GM12878 (cell line): ENCODE measurements around the gene SLC13A4. TPM values are rescaled to one million over a fixed set of nuclear protein-coding genes. Genes with fewer than 3 reads are reported as not detected.

Experiments used
- ATAC-seq: fragments of 200-7000 bp; cut with Tn5 transposase; 3 replicates; pipeline ENCODE4 v1.9.1; 2020; ENCODE audit warnings: mild to moderate bottlenecking, moderate library complexity
- BruUV-seq: library from RNA; stranded (reverse); fragments of 400-500 nt; replicated peaks from 2 replicates; lab custom pipeline; 2021; lab: Mats Ljungman, UMichigan
- CTCF ChIA-PET: fragments of 300-600 bp; sonication (Branson Sonifier 250); formaldehyde crosslinking; extraction: SDS; loops from one replicate; lab custom pipeline; 2021; ENCODE audit warnings: inconsistent platforms; lab: Yijun Ruan, JAX
- POLR2A ChIA-PET: fragments of 350-600 bp; formaldehyde crosslinking; extraction: SDS; loops from one replicate; lab custom pipeline; 2021; ENCODE audit warnings: inconsistent platforms; lab: Charles Lee
- RAD21 ChIA-PET: fragments of 300-600 bp; sonication (Branson Sonifier 250); formaldehyde crosslinking; loops from one replicate; lab custom pipeline; 2023; ENCODE audit warnings: antibody characterized with exemption; ENCODE audit not compliant: unreplicated experiment; lab: Charles Lee
- SMC1A ChIA-PET: fragments of 300-600 bp; sonication (Branson Sonifier 250); formaldehyde crosslinking; loops from one replicate; lab custom pipeline; 2023; ENCODE audit not compliant: unreplicated experiment, uncharacterized antibody; lab: Charles Lee
- DNase-seq: peaks from one replicate; pipeline ENCODE4 v3.0.0-alpha.2; 2011; ENCODE audit warnings: low read depth, low spot score
- FAIRE-seq: peaks from 3 replicates; lab custom pipeline; 2011; peaks lifted over from hg19 to GRCh38; lab: Jason Lieb, UNC
- H2AFZ ChIP-seq: 2 replicates; pipeline ENCODE4 v1.6.0; 2011; ENCODE audit warnings: low read depth, low read length, control low read depth; ENCODE audit not compliant: control insufficient read depth
- H3K27ac ChIP-seq: 2 replicates; pipeline ENCODE4 v1.5.1; 2011; ENCODE audit warnings: control low read depth; ENCODE audit not compliant: control insufficient read depth, insufficient read depth
- H3K27me3 ChIP-seq, 2 experiments: replicated peaks in 1 of 2; 2 replicates each; pipeline versions ENCODE4 v1.6.0 to v1.6.1; 2011; ENCODE audit warnings: low read length in 1 of 2; ENCODE audit not compliant: control insufficient read depth in 2 of 2, insufficient read depth in 2 of 2
- H3K36me3 ChIP-seq, 2 experiments: 2 replicates each; pipeline ENCODE4 v1.5.1; 2011; ENCODE audit warnings: low read length in 1 of 2; ENCODE audit not compliant: control insufficient read depth in 2 of 2, insufficient read depth in 2 of 2
- H3K4me1 ChIP-seq: 2 replicates; pipeline ENCODE4 v1.6.1; 2011; ENCODE audit warnings: mild to moderate bottlenecking, low read length, moderate library complexity, mixed read lengths; ENCODE audit not compliant: control insufficient read depth, insufficient read depth
- H3K4me2 ChIP-seq: 2 replicates; pipeline ENCODE4 v1.6.0; 2011; ENCODE audit warnings: control low read depth; ENCODE audit not compliant: control insufficient read depth, insufficient read depth
- H3K4me3 ChIP-seq: fragments of 200-600 bp; sonication (generic); 2 replicates; pipeline ENCODE4 v1.5.1; 2016
- H3K79me2 ChIP-seq: 2 replicates; pipeline ENCODE4 v1.6.0; 2011; ENCODE audit warnings: low read length; ENCODE audit not compliant: control insufficient read depth, insufficient read depth
- H3K9ac ChIP-seq: 2 replicates; pipeline ENCODE4 v1.8.0; 2011; ENCODE audit warnings: low read length, control low read depth, mixed read lengths; ENCODE audit not compliant: control insufficient read depth, insufficient read depth
- H3K9me3 ChIP-seq: replicated peaks from 3 replicates; pipeline ENCODE4 v1.5.1; 2011; ENCODE audit warnings: mild to moderate bottlenecking, low read length; ENCODE audit not compliant: control insufficient read depth, insufficient read depth
- H4K20me1 ChIP-seq: 2 replicates; pipeline ENCODE4 v1.6.0; 2011; ENCODE audit not compliant: control insufficient read depth, insufficient read depth
- JUNB ChIP-seq: IDR thresholded peaks from 2 replicates; pipeline ENCODE4 v1.6.1; 2016; ENCODE audit warnings: antibody characterized with exemption, mild to moderate bottlenecking
- KAT2A ChIP-seq: conservative IDR thresholded peaks from 2 replicates; pipeline ENCODE4 v1.6.1; 2011; ENCODE audit warnings: low read depth, low read length; ENCODE audit not compliant: control insufficient read depth
- NFYA ChIP-seq: IDR thresholded peaks from 2 replicates; pipeline ENCODE4 v1.6.1; 2011; ENCODE audit warnings: low read depth, mild to moderate bottlenecking, low read length, improper control_type of control experiment, borderline replicate concordance
- NFYB ChIP-seq: IDR thresholded peaks from 2 replicates; pipeline ENCODE4 v1.6.1; 2011; ENCODE audit warnings: low read depth, mild to moderate bottlenecking, low read length, improper control_type of control experiment, moderate library complexity; ENCODE audit not compliant: insufficient read depth
- PAX8 ChIP-seq: fragments of 450-650 bp; IDR thresholded peaks from 2 replicates; pipeline ENCODE4 v1.6.1; 2017; ENCODE audit warnings: mild to moderate bottlenecking, moderate library complexity
- POLR2AphosphoS5 ChIP-seq: IDR thresholded peaks from 2 replicates; pipeline ENCODE4 v1.6.1; 2011; ENCODE audit warnings: mild to moderate bottlenecking, low read length, inconsistent platforms
- RB1 ChIP-seq: fragments of 450-650 bp; formaldehyde crosslinking; IDR thresholded peaks from 2 replicates; pipeline ENCODE4 v1.6.1; 2017; ENCODE audit warnings: mild to moderate bottlenecking, borderline replicate concordance
- SMC3 ChIP-seq: IDR thresholded peaks from 2 replicates; pipeline ENCODE4 v1.6.1; 2011; ENCODE audit warnings: low read length, improper control_type of control experiment, borderline replicate concordance
- WRNIP1 ChIP-seq: IDR thresholded peaks from 2 replicates; pipeline ENCODE4 v1.6.1; 2011; ENCODE audit warnings: low read depth, low read length, improper control_type of control experiment, borderline replicate concordance
- ZSCAN29 ChIP-seq: fragments of 450-650 bp; IDR thresholded peaks from 2 replicates; pipeline ENCODE4 v1.6.1; 2017; ENCODE audit warnings: mild to moderate bottlenecking, moderate library complexity
- WGBS: methylation state at CpG from one replicate; pipeline ENCODE4 v1.1.6; 2016; ENCODE audit warnings: low lambda C conversion rate; ENCODE audit not compliant: insufficient replicate concordance, insufficient coverage; ENCODE audit errors: missing lambda C conversion rate; 5-methylcytosine and 5-hydroxymethylcytosine counted together
- in situ Hi-C: fragments of 300-500 bp; cut with MboI; formaldehyde crosslinking; loops from 9 replicates; pipeline ENCODE4 v1.14.3; 2018; ENCODE audit warnings: mixed read lengths
- intact Hi-C: fragments of 100-400 bp; cut with micrococcal nuclease; formaldehyde crosslinking; loops from one replicate; pipeline ENCODE4 v1.14.2; 2022; ENCODE audit not compliant: unreplicated experiment
- polyA plus RNA-seq, 11 experiments: library from polyadenylated mRNA; depleted of rRNA in 4 of 11; unstranded in 6 of 11; stranded (reverse) in 5 of 11; fragments of >200 nt; fragmentation: Nextera tagmentation in 4 of 11; fragmentation: Illumina TruSeq in 1 of 11; extraction: Ambion mirVana in 4 of 11; extraction: Trizol in 1 of 11; gene quantifications; 1 replicate in 1 of 11; 2 replicates in 10 of 11; pipeline versions ENCODE4 v1.2.1 to v1.2.3, GENCODE V29; 2011 to 2016; ENCODE audit warnings: inconsistent platforms in 2 of 11, missing spikeins in 2 of 11, low read depth in 1 of 11
- total RNA-seq, 4 experiments: library from RNA; depleted of rRNA in 3 of 4; stranded (reverse); fragments of >200 nt in 3 of 4; fragmentation: Illumina TruSeq in 1 of 4; extraction: Trizol in 1 of 4; gene quantifications; 2 replicates each; pipeline versions ENCODE4 v1.2.1 to v1.2.3, GENCODE V29; 2013 to 2021
- TF ChIP-seq, protein P1 (sequence below), 3 experiments: IDR thresholded peaks in 2 of 3; conservative IDR thresholded peaks in 1 of 3; 2 replicates each; pipeline ENCODE4 v1.5.1; 2011; ENCODE audit warnings: low read depth in 3 of 3, low read length in 3 of 3, mild to moderate bottlenecking in 3 of 3, control low read depth in 2 of 3, moderate library complexity in 2 of 3, inconsistent platforms in 1 of 3, mixed read lengths in 1 of 3; ENCODE audit not compliant: control insufficient read depth in 2 of 3, insufficient read depth in 1 of 3; ENCODE audit errors: extremely low read depth in 1 of 3

SLC13A4 gene
- total and polyA plus RNA-seq, 10 of the 15 experiments (the other 5 are each of a cell fraction or from before 2014, with no cell fraction given) = 0.14 to 0.23 (median 0.20) TPM; not detected in 7

DNA sequence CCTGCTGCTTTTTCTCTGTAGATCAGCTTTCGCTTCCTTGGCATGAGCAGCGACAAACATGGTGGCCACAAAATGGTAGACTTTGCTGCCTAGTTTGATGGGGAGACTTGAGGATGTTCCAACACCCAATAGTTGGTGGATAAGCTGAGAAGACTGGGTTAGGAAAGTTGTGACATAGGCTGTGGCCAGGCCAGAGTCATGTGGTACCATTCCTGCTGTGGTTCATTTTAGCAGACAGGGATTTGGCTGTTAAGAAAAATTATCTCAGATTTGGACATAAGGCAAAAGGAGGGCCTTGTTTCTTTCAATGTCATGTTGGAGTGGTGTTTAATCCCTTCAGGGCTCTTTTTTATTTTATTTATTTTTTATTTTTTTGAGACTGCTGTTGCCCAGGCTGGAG lies 47.2 kb upstream of the SLC13A4 start:
- no peak for FAIRE-seq
- Histone ChIP-seq H3K79me2 (no peaks in the 10 kb centered on the region), H3K9me3 (no peaks in the 10 kb centered on the region; the same call in 2 of the 3 replicates), H3K4me1 (no peaks in the 10 kb centered on the region), H2AFZ (no peak overlapping the region), H3K9ac (no peak overlapping the region), H4K20me1 (no peaks in the 10 kb centered on the region), H3K27ac (no peak overlapping the region), H3K36me3 (no peaks in the 10 kb centered on the region), H3K4me2 (no peak overlapping the region), H3K27me3 (no peaks in the 10 kb centered on the region), H3K4me3 (no peak overlapping the region)
- DNase-seq = no peak
- RAD21 ChIA-PET = no interaction called here
- TF ChIP-seq RB1 = no peak
- TF ChIP-seq POLR2AphosphoS5 = no peak
- TF ChIP-seq NFYB = no peak
- no peak for TF ChIP-seq JUNB
- no peak for TF ChIP-seq PAX8
- ATAC-seq = no peak
- WGBS = 95% methylated on average over 2 of the region's 2 CpGs
- in situ Hi-C loops (no loop called here), intact Hi-C loops (no loop called here)
- POLR2A ChIA-PET = no interaction called here
- CTCF ChIA-PET = no interaction called here
- BruUV-seq = no TSS peak
- SMC1A ChIA-PET = no interaction called here

DNA sequence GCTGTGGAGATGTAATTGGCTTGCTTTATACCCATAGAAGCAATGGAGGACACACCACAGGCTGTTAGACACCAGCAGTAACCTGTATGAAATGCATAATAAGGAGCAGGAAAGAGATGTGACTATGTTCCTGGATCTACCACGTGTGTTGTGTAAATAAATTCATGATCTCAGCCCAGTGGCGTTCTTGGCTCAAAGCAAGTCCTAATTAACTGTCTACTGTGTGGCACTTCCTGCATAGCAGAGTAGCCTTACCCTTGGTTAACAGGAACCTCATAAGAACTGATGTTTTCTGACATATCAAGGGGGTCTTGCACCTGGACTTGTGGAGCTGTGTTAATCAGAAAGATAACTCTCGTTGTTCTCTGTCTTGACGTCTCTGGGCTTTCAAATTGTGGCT lies 46.3 kb upstream of the SLC13A4 start:
- FAIRE-seq = no peak
- 31% methylated on average over 4 of the region's 4 CpGs for WGBS
- in situ Hi-C loops = no loop called here

More for the DNA sequence above, 46.3 kb upstream of the SLC13A4 start:
- Histone ChIP-seq H2AFZ (no peak overlapping the region), H3K9ac (no peak overlapping the region), H4K20me1 (no peaks in the 10 kb centered on the region), H3K79me2 (no peaks in the 10 kb centered on the region), H3K4me1 (no peaks in the 10 kb centered on the region), H3K27ac (no peak overlapping the region), H3K4me3 (no peak overlapping the region), H3K36me3 (no peaks in the 10 kb centered on the region), H3K27me3 (no peaks in the 10 kb centered on the region; a peak in 1 of 4 replicates), H3K9me3 (no peaks in the 10 kb centered on the region; the same call in 2 of the 3 replicates), H3K4me2 (no peak overlapping the region)
- RAD21 ChIA-PET = interaction anchor here (0.9 kb wide), 1 partner anchor 100 kb away, joined by 3 read pairs; no protein-coding TSS in a partner anchor
- intact Hi-C loops = no loop called here
- DNase-seq (no peak), ATAC-seq (no peak)
- TF ChIP-seq KAT2A (no peak), WRNIP1 (no peak), ZSCAN29 (no peak), SMC3 (no peak), NFYA (no peak)
- TF ChIP-seq, protein P1, sequence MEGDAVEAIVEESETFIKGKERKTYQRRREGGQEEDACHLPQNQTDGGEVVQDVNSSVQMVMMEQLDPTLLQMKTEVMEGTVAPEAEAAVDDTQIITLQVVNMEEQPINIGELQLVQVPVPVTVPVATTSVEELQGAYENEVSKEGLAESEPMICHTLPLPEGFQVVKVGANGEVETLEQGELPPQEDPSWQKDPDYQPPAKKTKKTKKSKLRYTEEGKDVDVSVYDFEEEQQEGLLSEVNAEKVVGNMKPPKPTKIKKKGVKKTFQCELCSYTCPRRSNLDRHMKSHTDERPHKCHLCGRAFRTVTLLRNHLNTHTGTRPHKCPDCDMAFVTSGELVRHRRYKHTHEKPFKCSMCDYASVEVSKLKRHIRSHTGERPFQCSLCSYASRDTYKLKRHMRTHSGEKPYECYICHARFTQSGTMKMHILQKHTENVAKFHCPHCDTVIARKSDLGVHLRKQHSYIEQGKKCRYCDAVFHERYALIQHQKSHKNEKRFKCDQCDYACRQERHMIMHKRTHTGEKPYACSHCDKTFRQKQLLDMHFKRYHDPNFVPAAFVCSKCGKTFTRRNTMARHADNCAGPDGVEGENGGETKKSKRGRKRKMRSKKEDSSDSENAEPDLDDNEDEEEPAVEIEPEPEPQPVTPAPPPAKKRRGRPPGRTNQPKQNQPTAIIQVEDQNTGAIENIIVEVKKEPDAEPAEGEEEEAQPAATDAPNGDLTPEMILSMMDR (IDR thresholded peaks at IDR 0.05 in 2 of 3, conservative IDR thresholded peaks at IDR 0.05 in 1 of 3; ENCODE audit: control insufficient read depth in 2 of 3, extremely low read depth in 1 of 3, insufficient read depth in 1 of 3, low read depth in 3 of 3, low read length in 3 of 3) = no peak
- CTCF ChIA-PET = no interaction called here
- SMC1A ChIA-PET = no interaction called here
- BruUV-seq = no TSS peak
- POLR2A ChIA-PET = no interaction called here
